OCI-LY7 (cell line): ENCODE measurements around the gene FAM161B. TPM values are rescaled to one million over a fixed set of nuclear protein-coding genes. Genes with fewer than 3 reads are reported as not detected.

Source experiments
- BruUV-seq: library from RNA; stranded (reverse); fragments of 400-500 nt; replicated peaks from 2 replicates; lab custom pipeline; 2021; lab: Mats Ljungman, UMichigan
- CTCF ChIA-PET: fragments of 300-600 bp; sonication (Branson Sonifier 250); formaldehyde crosslinking; loops from one replicate; lab custom pipeline; 2022; ENCODE audit warnings: antibody characterized with exemption; ENCODE audit not compliant: unreplicated experiment; lab: Charles Lee
- POLR2A ChIA-PET: fragments of 300-600 bp; sonication (Branson Sonifier 250); formaldehyde crosslinking; loops from one replicate; lab custom pipeline; 2022; ENCODE audit warnings: antibody characterized with exemption; lab: Charles Lee
- DNase-seq: peaks from one replicate; pipeline ENCODE4 v3.0.0-alpha.2; 2015; ENCODE audit warnings: low spot score
- H2AFZ ChIP-seq: fragments of 200-600 bp; sonication (generic), shearing (Covaris generic); 2 replicates; pipeline ENCODE4 v1.6.1; 2014; ENCODE audit warnings: mild to moderate bottlenecking, antibody characterized with exemption, low read length, moderate library complexity
- H3K27ac ChIP-seq: fragments of 200-600 bp; sonication (generic); 2 replicates; pipeline ENCODE4 v1.5.1; 2014; ENCODE audit warnings: mixed run types, low read depth, mild to moderate bottlenecking, moderate library complexity, low read length, inconsistent platforms; ENCODE audit not compliant: poor library complexity, severe bottlenecking
- H3K36me3 ChIP-seq: fragments of 200-600 bp; sonication (generic); 2 replicates; pipeline ENCODE4 v1.6.1; 2014; ENCODE audit warnings: mild to moderate bottlenecking, antibody characterized with exemption, low read length, moderate library complexity, mixed read lengths; ENCODE audit not compliant: insufficient read depth
- H3K4me1 ChIP-seq: fragments of 200-600 bp; sonication (generic); 2 replicates; pipeline ENCODE4 v1.5.1; 2014; ENCODE audit warnings: mild to moderate bottlenecking, low read length; ENCODE audit not compliant: insufficient read depth, poor library complexity, severe bottlenecking
- H3K4me2 ChIP-seq: fragments of 200-600 bp; sonication (generic); 2 replicates; pipeline ENCODE4 v1.6.1; 2014; ENCODE audit warnings: mild to moderate bottlenecking, low read length
- H3K4me3 ChIP-seq: fragments of 200-600 bp; sonication (generic); 2 replicates; pipeline ENCODE4 v1.5.1; 2014; ENCODE audit warnings: mild to moderate bottlenecking, low read depth, low read length; ENCODE audit not compliant: poor library complexity, severe bottlenecking
- H3K79me2 ChIP-seq: fragments of 200-600 bp; sonication (generic); 2 replicates; pipeline ENCODE4 v1.6.1; 2016; ENCODE audit warnings: low read depth, mild to moderate bottlenecking, low read length, moderate library complexity, mixed read lengths; ENCODE audit not compliant: insufficient read depth
- H3K9me2 ChIP-seq: fragments of 200-600 bp; sonication (generic); 2 replicates; pipeline ENCODE4 v1.6.1; 2016; ENCODE audit warnings: mild to moderate bottlenecking, low read length, mixed read lengths; ENCODE audit not compliant: insufficient read depth
- H3K9me3 ChIP-seq: fragments of 200-600 bp; sonication (generic); 2 replicates; pipeline ENCODE4 v1.6.1; 2014; ENCODE audit warnings: mild to moderate bottlenecking, mixed run types, low read length, mixed read lengths
- H4K20me1 ChIP-seq: fragments of 200-600 bp; sonication (generic); 2 replicates; pipeline ENCODE4 v1.6.1; 2014; ENCODE audit warnings: mild to moderate bottlenecking, antibody characterized with exemption, low read length, moderate library complexity, mixed read lengths; ENCODE audit not compliant: insufficient read depth
- EZH2phosphoT487 ChIP-seq: fragments of 200-600 bp; sonication (generic); IDR thresholded peaks from 2 replicates; pipeline ENCODE4 v1.6.1; 2018; ENCODE audit warnings: low read depth, borderline replicate concordance, mild to moderate bottlenecking, mixed run types, antibody characterized with exemption, low read length, moderate library complexity, mixed read lengths
- intact Hi-C: fragments of 100-400 bp; cut with micrococcal nuclease; formaldehyde crosslinking; loops from one replicate; pipeline ENCODE4 v1.10.0; 2022; ENCODE audit not compliant: unreplicated experiment
- total RNA-seq, 2 experiments: library from RNA; depleted of rRNA in 1 of 2; stranded (reverse); fragments of >200 nt in 1 of 2; shearing (Covaris generic) in 1 of 2; gene quantifications; 2 replicates each; pipeline ENCODE4 v1.2.3, GENCODE V29; 2014 to 2022
- TF ChIP-seq, protein P1 (sequence below): fragments of 200-600 bp; sonication (generic); conservative IDR thresholded peaks from 2 replicates; pipeline ENCODE4 v1.5.1; 2014; ENCODE audit warnings: mild to moderate bottlenecking, antibody characterized with exemption, low read length, moderate library complexity, mixed read lengths

FAM161B gene
- total RNA-seq, 2 experiments from 2014 or later, result 2.3 to 3.6 TPM

DNA sequence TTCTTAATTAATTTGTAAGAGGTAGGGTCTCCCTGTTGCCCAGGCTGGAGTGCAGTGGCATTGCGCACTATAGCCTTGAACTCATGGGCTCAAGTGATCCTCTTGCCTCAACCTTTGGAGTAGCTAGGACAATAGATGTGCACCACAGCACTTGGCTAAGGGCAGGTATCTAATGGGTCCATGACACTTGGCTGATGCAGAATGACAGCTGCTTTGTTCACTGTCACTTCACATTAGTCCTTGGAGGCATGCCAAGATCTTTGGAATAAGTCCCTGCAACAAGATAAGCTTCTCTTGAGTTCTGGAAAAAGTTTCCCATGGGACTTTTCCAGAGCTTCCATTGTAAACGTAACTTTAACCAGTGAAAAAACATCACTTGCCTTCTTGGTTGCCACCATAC lies 23.6 kb upstream of the FAM161B start:
- ChIA-PET POLR2A (interaction anchor here (0.8 to 0.9 kb wide), 2 partner anchors 9 to 16 kb away, joined by 3 to 4 read pairs; no protein-coding TSS in a partner anchor), CTCF (no interaction called here)
- intact Hi-C loops, result no loop called here
- no peak overlapping the region for H3K27ac ChIP-seq
- peaks cover 7% of the 10 kb centered on the region; the same call in 1 of the 2 replicates for H3K36me3 ChIP-seq
- H4K20me1 ChIP-seq, result no peaks in the 10 kb centered on the region
- TF ChIP-seq, protein P1, sequence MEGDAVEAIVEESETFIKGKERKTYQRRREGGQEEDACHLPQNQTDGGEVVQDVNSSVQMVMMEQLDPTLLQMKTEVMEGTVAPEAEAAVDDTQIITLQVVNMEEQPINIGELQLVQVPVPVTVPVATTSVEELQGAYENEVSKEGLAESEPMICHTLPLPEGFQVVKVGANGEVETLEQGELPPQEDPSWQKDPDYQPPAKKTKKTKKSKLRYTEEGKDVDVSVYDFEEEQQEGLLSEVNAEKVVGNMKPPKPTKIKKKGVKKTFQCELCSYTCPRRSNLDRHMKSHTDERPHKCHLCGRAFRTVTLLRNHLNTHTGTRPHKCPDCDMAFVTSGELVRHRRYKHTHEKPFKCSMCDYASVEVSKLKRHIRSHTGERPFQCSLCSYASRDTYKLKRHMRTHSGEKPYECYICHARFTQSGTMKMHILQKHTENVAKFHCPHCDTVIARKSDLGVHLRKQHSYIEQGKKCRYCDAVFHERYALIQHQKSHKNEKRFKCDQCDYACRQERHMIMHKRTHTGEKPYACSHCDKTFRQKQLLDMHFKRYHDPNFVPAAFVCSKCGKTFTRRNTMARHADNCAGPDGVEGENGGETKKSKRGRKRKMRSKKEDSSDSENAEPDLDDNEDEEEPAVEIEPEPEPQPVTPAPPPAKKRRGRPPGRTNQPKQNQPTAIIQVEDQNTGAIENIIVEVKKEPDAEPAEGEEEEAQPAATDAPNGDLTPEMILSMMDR, result no peak
- no peak for TF ChIP-seq EZH2phosphoT487
- H3K9me3 ChIP-seq, result no peaks in the 10 kb centered on the region
- no peak for DNase-seq
- H3K4me1 ChIP-seq, result no peaks in the 10 kb centered on the region
- no peak overlapping the region for H3K4me3 ChIP-seq
- BruUV-seq, result no TSS peak
- no peaks in the 10 kb centered on the region for H3K79me2 ChIP-seq
- H3K9me2 ChIP-seq, result no peaks in the 10 kb centered on the region
- no peak overlapping the region for H3K4me2 ChIP-seq
- no peak overlapping the region for H2AFZ ChIP-seq

DNA sequence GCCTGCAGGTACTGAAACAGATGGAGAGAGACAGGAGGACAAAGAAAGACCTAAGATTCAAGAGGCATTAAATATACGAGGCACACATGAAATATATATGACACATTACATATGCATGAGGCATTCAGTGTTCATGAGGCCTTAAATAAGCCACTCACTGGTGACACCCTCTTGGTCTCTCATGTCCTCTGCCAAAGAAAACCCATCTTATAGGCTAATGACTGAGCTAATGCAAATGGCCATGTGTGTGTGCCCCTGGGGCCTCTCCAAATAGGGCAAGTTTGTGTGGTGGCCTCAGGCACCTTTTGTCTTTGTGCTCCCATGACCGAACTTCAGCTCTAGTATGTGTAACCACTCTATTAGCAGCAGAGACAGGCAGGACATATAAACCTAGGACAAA lies 19.0 kb upstream of the FAM161B start:
- Histone ChIP-seq H4K20me1 (no peaks in the 10 kb centered on the region), H3K4me1 (no peaks in the 10 kb centered on the region), H3K9me2 (no peaks in the 10 kb centered on the region), H2AFZ (no peak overlapping the region), H3K27ac (no peak overlapping the region), H3K4me2 (no peak overlapping the region), H3K79me2 (no peaks in the 10 kb centered on the region), H3K9me3 (no peaks in the 10 kb centered on the region), H3K36me3 (peaks cover 15% of the 10 kb centered on the region; the same call in 1 of the 2 replicates), H3K4me3 (no peak overlapping the region)
- CTCF ChIA-PET, result no interaction called here
- intact Hi-C loops, result no loop called here
- DNase-seq, result no peak
- no peak for TF ChIP-seq EZH2phosphoT487
- BruUV-seq, result no TSS peak
- POLR2A ChIA-PET, result no interaction called here

DNA sequence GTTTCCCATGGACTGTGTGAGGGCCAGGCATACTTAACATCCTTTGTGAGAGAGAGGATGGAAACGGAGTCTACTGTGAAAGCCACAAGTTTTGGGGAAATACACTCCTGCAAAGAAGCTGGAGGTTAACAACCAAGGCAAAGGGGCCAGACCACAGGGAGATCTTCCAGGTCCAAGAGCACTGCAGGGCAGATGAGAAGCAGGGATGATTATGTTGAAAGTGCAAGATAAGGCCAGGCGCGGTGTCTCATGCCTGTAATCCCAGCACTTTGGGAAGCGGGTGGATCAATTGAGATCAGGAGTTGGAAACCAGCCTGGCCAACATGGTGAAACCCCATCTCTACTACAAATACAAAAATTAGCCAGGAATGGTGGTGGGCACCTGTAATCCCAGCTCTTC lies 15.3 kb upstream of the FAM161B start:
- Histone ChIP-seq H3K4me2 (no peak overlapping the region), H3K9me3 (no peaks in the 10 kb centered on the region), H3K9me2 (no peaks in the 10 kb centered on the region), H3K36me3 (peaks cover 39% of the 10 kb centered on the region), H3K27ac (no peak overlapping the region), H3K4me1 (no peaks in the 10 kb centered on the region), H3K4me3 (no peak overlapping the region), H3K79me2 (no peaks in the 10 kb centered on the region), H4K20me1 (no peaks in the 10 kb centered on the region), H2AFZ (no peak overlapping the region)
- DNase-seq, result no peak
- intact Hi-C loops, result no loop called here
- POLR2A ChIA-PET, result no interaction called here
- no TSS peak for BruUV-seq
- no peak for TF ChIP-seq EZH2phosphoT487
- TF ChIP-seq, protein P1, result no peak
- CTCF ChIA-PET, result no interaction called here
